NCI-H1436 treated with DMSO at 0.1 percent for 48 hours (cell line): ENCODE data around the gene A3GALT2.

ENCODE experiments used
- DNase-seq: peaks from one replicate; lab custom pipeline; 2025; lab: John Stamatoyannopoulos, UW

Gene A3GALT2

DNA sequence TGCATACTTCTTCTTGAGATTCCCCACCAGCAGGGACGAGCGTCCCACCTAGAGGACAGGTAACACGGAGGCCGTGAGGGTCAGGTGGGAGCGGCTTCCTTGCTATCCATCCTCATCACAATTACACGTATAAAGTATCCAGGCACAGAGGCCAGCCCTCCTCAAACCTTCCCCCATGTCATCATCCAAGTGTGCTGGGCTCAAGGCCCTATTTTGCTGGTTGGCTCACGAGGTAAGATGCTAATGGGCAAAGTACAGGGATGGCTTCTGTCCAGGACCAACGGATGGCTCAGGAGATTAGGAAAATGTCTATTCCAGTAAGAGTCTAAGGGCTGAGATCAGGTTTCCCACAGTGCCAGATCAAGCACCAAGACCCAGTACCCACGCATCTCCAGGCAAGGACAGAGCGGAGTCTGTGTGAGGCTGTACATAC, 11.5 kb upstream of the A3GALT2 start:
- no peak for DNase-seq

DNA sequence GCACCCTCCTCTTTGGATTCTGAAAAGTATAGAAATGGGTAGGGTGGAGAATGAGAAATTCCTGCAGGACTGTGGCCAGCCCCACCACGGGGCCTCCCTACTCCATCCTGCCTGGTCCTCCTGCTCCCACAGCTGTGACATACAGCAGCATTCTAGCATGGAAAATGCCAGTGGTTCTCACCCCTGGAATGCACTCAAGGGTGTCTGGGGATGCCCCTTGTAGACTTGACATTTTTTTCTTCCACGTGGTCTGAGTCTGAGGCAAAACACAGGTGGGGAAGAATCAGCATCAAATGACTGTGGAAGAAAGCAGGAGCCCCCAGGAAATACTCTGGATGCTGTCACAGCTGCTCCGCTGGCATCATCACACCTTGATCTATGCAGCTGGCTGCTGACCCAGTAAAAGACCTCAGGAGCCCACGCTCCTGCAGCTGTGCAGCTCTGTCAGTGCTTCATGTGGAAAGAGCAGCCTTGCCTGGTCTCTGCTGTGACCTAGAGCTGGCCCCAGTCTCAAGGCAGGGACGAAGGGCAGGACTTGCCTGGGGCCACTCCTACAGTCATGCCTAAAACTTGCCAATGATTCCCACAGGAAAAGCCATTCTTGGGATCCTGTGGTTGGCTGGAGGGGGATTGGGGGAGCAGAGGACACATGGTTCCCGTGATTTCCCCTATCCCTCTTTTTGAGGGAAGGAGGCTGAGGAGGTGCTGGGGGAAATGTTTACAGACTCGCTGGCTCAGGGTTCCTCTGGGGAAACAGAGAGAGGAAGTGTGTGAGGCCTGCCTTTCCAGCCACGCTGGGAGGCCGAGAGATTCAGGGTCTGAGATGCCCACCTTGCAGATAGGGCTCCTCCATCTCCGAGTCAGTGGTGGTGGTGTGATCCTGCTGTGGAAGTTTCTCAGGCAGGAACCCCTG, 10.8 kb upstream of the A3GALT2 start:
- no peak for DNase-seq

DNA sequence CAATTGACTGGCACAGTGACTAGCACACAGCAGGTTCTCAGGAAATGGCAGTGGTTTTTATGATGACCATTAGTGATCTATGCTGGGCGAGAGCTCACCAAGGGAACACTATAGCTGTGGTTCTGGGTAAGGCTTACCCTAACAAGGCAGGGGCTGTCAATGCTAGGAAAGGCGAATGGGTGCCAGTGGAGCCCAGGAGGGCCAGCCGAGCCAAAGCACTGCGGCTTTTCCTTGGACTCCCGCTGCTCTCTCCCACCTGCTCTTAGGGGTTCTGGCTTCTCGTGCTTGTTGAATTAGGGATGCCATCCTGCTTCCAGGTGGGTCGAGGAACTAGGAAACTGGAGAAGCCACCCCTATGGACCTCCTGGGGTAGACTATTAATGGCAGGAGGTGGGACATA, 10.0 kb upstream of the A3GALT2 start:
- DNase-seq, result no peak

DNA sequence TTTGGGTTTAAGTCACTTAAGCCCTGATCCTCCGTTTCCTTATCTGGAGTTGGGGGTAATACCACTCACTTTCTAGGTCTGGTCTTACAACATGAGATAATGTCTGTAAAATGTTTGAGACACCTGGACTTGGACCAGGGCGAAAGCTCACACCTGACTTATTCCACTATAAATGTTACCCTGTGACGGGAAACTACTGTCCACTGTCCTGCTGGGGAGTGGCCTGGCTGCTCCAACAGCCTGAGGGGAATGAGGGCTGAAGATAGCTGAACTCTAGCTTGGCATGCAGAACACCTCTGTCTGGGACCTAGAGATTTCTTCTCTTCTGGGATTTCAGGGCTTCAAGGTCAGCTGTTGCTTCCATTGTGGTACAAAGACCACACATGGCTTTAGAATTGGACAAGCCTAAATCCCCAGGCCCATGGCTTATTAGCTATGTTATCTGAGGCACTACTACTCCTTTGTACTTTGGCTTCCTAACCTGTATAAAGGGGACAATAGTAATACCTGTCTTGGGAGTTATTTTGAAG, 9.5 kb upstream of the A3GALT2 start:
- no peak for DNase-seq

DNA sequence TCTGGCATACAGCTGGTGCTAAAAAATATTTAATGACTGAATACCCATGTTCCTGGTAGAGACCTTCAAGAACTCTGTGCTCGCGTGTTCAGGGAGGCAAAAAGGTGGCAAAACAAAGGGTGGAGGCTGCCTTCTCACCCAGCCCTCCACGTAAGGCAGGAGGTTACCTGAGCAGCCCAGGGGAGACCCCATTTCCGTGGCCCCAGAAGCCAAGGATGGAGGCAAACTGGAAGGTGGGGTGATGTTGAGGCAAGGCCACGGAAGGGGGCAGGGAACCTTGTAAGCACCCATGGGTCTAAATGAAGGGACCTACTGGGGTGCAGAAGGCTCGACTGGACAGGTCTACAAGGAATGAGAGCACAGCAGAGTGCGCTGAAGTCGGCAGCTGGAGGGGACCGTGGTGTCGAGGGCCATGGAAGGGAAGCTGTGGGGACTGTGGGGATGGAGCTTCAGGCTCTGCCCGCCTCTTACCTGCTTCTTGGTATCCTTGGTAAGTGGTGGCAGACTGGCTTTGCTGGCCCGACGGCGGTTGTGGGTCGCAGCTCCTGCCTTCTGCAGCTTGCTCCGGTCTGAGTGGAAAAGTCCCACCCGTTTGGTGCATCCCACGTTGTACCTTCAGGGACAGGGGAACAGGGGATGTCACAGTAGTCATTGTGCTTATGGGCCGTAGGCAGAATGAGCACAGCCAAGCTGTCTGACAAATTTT, 8.9 kb upstream of the A3GALT2 start:
- DNase-seq, result no peak

DNA sequence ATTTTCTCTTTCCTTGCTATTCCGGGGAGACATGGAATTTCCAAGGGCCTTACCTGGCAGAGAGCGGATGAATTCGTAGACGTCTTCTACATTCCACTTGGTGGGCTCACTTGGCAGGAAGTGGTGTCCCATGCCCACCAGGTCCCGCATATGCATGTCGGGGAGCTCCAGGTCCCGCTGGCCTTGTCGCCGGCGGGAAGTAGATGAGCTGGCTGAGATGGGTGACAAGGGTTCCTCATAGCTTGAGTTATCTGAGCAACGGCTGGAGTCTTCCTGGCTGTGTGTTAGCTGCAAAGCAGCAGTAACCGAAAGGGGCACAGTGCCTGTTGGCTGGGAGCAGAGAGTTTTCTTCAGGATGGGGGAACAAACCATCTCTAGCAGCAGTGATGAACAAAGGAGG, 7.9 kb upstream of the A3GALT2 start:
- no peak for DNase-seq

DNA sequence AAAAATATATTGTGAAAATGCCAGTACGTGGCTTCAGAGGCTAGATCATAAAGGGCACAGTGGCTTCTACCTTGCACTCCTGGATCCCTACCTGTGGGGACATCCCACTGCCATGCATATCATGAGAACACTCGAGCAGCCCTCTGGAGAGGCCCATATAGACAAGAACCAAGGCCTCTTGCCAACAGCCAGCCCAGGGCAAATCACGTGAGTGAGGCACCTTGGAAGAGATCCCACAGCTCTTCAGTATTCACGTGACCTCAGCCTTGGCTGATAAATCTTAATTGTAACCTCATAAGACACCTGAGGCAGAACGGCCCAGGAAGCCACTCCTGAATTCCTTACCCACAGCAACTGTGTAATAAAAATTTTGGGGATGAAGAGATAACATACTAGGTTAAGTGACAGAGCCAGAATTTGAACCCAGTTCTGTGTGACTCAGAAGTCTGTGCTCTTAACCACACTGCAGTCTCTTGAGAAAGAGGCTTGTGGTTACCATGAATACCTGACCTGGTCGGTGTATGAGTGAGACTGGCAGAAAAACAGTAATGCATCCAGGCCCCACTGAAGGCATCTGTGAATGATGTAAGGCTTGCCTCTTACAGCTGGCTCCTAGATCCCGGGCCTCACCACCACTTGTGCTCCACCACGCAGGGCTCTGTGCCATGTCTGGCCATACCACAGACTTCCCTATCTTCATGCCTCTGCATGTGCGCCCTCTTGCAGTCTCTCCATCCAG, 6.9 kb upstream of the A3GALT2 start:
- no peak for DNase-seq

DNA sequence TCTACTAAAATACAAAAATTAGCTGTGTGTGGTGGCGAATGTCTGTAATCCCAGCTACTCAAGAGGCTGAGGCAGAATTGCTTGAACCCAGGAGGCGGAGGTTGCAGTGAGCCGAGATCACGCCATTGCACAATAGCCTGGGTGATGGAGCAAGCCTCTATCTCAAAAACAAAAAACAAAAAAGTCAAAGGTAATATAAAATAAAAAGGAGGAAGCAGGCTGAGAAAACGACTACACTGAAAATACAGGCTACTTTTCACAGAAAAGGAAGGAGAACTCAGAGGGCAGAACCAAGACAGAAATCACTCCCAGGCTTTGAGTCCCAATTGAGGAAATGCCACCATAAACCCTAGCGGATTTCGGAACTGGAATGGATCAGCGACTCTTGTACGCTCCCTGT, 5.9 kb upstream of the A3GALT2 start:
- DNase-seq, result no peak

DNA sequence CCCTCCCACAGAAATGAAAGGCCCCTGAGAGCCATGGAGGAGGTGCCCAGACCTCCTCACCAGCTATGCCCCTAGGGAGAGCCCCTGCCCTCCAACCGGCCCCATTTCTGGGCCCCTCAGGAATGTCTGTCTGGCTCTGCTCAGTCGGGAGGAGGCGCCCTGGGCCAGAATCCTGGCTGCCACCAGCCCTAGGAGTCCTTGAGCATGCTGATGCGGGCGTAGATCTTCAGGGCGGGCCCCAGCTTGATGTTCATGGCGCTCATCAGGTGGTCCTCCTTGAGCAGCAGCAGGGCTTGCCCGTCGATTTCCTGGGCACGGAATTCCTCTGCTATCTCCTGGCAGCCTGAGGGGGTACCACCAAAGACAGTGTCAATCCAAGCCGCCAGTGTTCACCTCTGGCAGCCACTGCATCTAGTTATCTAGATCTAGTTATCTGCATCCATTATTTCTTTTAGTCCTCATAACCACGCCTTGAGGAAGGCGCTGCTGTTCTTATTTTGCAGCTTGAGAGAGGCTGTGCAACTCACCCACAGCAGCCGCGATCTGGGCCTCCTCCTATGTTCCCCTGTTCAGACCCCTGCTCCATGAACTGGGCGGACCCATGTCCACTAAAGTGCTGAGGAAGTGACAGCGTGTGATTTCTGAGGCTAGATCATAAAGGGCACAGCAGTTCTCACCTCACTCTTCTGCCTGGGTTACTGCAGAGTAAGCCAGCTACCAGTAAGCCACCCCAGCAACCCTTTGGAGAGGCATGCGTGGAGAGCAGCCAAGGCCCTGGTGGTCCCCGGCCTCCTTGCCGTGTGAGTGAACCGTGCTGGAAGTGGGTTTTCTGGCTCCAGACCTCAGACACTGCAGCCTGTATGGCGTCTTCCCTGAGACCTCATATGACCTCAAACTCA, 4.0 kb upstream of the A3GALT2 start:
- no peak for DNase-seq

DNA sequence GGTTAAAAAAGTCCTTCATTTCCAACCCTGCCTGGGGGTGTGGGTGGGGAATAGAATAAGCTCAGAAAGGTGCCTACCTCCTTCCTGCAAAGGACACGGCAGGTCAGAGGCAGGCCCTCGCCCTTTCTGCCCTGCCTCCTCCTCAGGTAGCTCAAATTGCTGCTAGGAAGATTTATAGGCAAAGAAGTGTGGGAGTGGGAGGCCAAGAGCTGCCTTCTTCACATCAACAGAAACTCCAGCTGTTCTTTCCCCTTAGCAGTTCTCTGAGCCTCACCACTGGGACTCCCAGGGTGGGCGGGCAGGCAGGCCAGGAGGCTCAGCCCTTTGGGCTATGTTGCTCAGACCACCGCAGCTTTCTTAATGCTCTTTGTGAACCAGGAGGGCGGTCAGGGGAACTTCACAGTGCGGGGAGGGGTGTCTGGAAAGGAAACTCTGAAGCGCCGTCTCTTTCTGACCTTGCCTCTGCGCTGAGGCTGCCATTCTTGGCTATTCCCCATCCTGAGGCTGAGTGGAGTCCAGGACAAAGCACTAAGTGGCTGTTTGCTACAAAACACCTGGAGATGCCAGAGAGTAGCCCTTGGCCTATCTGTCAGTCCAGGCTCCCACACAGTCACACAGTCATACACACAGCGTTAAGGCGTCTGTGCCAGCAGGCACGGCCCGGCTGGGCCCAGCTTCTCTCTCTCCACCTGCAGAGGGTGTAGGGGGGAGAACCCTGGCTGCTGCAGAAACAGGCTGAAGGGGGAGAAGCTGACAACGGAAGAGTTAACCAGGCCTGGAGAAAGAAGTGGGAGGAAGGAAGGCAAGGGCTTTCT, 3.0 kb upstream of the A3GALT2 start:
- no peak for DNase-seq

DNA sequence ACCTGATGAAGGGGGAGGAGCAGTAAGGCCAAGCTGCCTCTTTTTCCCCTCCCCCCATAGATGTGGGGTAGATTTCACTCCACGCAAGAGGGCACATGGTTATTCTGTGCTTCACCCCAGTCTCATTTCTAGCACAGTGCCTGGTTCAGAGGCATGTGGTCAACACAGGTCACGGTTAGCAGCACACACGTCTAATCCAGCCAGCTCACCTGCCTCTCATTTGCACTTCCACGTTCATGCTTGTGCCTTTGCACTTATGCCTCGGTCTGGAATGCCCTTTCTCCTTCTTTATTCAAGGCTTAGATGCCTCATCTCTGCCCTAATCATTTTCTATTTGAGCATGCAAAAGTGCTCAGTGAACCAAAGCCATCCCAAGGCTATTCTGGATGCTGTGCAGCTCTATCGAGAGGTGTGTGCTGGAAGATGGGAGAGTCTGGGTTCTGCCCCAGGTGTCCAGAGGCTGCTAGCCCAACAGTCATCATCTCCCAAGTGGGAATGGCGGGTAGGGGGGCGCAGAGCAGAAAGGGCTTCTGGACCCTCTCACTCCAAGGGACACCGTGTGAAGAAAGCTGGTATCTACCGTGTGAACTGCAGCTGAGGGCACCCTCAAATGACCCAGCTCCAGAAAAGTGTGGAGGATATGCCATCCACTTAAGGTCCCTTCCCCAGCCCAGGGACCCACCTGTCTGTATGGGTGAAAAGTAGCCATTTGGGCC, 2.1 kb upstream of the A3GALT2 start:
- DNase-seq, result no peak

DNA sequence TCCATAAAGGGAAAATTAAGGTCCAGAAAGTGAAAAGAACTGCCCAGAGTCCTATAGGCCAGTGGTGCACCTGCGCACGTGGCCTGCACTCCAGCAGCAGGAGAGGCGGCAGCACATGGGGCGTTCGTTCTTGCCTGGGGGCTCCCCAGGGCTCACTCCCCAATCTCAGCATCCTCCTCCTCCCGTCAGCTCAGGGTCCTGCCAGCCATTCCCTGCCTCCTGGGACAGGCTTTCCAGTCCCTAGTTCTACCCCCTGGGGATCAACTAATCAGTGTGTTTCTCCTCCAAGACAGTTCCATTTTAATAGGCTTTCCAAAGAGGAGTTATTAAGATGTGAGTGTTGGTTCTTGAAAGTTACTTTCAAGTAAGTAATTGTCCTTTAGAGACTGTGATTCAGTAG, 1.2 kb upstream of the A3GALT2 start:
- no peak for DNase-seq

DNA sequence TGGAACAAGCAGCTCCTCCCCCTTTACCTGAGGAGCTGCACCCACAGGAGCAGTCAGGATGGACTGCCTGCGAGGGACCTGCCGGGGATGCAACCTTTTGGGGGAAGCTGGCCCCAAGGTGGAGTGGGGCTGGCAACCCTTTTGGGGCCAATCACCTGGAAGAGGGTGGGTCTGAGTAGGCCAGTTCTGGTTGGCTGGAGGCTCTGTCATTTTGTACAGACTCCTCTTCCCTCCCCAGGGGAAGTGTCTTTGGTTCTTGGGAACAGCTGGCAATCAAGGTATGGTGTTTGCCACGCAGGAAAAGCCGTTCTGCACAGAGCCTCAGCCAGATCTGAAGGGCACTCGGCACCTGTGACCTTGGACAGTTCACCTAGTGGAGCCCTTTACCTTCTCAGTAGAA, 280 bp upstream of the A3GALT2 start:
- no peak for DNase-seq

DNA sequence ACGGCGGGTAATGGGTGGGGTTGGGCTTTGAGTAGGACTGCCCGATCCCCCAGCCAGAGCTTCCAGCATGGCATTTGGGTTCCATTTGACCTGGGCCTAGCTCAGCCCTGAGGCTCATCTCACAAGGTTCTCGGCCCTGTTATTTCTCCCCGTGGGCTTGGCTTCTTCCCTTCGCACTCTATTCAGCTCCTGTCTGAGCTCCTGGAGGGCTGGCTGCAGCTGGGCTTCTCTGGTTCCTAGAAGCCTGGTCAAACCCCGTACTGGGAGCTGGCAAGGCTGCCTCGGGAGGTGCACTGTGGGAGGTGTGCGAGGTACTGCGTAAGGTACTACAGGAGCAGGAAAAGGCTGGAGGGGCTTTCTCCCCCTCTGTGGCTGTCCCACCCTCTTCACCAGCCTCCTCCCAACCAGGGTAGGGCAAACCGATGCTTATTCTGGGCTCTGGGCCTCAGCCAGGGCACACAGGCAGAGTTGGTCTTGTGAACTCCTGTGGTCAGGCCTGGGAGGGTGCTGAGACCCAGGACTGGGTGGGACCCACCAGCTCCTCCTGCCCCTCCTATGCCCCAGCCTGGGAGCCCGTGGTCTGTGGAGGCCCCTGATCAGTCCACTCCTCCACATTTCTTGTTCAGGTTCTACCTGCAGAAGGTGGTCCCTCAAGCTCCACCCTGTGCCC, 814 bp downstream of the A3GALT2 start:
- DNase-seq, result no peak

DNA sequence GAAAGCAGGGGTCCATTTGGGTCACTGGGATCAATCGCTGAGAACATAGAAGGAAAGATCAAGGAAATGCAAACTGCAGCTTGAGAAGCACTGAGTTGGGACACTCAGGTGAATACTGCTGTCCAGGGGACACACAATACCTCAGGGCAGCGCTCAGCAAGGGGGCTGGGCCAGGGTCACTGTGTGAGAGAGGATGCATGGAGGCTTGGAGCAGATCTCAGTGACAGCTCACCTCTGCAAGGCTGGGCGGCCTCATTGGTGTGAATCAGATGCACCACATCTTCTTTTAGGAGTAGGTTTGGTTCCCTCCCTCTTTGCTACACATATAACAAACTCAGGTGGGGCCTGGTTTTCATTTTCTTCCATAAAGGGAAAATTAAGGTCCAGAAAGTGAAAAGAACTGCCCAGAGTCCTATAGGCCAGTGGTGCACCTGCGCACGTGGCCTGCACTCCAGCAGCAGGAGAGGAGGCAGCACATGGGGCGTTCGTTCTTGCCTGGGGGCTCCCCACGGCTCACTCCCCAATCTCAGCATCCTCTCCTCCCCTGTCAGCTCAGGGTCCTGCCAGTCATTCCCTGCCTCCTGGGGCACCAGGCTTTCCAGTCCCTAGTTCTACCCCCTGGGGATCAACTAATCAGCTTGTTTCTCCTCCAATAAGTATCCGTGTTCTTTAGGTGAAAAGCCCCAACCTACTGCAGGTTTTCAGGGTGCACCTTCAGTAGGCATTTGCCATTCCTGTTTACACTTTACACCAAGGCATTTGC, 1.5 kb downstream of the A3GALT2 start:
- DNase-seq, result no peak

DNA sequence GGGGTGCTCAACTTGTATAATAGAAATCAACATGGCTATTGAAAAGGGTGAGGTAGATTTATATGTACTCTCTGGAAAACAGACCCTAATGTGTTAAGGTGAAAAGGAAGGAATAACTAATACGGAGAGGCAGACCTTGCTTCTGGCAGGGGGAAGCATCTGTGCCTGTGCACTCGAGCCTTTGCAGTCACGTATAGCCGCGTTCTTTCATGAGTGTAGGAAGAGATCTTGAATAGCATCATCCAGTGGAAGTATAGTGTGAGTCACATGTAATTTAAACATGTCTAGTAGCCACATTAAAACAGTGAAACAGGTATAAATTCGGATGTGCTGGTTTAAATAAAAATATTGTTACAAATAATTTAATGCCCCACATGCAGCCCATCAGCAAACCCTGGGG, 3.0 kb downstream of the A3GALT2 start:
- DNase-seq, result no peak

DNA sequence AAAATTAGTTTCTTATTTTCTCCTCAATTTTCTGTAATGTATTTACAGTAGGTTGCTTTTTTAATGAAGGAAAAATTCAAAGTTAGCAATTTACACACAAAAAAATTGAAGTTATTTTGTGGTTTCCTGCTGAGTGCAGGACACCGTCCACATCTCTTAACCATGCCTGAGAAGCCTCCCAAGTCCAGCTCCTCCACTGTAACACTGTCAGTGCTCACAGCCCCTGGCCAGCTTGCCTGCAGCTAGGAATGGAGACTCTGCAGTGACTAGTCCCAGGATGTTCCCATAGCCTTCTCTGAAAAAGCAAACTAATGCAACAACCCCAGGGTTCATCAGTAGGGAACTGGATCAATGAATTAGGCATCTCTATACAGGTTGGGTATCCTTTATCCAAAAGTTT, 3.5 kb downstream of the A3GALT2 start:
- no peak for DNase-seq

DNA sequence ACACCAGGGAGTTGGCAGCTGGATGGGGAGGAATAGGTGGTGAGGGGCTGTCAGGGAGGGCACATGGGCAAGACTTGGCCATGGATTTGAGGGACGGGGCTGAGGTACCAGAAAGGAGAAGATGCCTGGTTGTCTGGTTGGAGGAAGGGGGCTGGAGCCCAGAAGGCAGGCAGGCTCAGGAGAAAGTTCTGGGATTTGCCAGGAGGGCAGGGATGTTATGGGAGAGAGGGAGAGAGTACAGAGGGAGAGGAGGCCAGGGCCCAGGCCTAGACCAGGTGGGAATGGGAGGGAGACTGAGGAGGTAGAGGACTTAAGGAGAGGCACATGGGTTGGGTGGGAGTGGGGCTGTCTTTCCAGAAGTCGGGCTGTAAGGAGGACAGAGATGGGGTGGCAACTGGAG, 4.3 kb downstream of the A3GALT2 start:
- DNase-seq, result no peak

DNA sequence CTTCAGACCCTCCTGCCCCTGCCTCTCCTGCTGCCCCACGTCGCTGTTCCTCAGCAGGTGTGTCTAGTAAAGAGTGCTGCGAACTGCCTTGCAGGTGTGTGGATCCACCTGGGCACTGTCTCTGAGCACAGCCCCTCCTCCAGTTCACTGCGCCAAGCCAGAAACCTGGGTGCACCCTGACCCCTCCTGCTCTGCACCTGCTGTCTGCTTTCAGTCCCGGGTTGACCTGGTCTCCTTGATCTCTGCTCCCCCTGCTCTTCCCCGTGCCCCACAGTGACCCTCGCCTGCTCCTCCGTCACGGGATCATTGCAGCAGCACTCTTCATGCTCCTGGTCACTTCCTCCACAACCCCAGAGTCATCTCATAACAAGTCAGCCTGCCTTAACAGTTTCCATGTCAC, 6.5 kb downstream of the A3GALT2 start:
- no peak for DNase-seq
